Activated T-cell treated with anti-CD3 and anti-CD28 coated beads, Interleukin-2, amount 50 U/mL, for 24 hours (primary cell): ENCODE measurements around the gene FHL1.

Source experiments
- DNase-seq: peaks from one replicate; pipeline ENCODE4 v3.0.0-alpha.2; 2020
- H3K27ac Mint-ChIP-seq: 2 replicates; pipeline ENCODE4 v1.8.0; 2020; ENCODE audit warnings: mild to moderate bottlenecking, mixed read lengths
- H3K27me3 Mint-ChIP-seq: 2 replicates; pipeline ENCODE4 v1.8.0; 2020; ENCODE audit warnings: mixed read lengths
- H3K36me3 Mint-ChIP-seq: 2 replicates; pipeline ENCODE4 v1.8.0; 2020; ENCODE audit warnings: low read depth, mixed read lengths
- H3K4me1 Mint-ChIP-seq: 2 replicates; pipeline ENCODE4 v1.8.0; 2020; ENCODE audit warnings: low read depth, mixed read lengths
- H3K4me3 Mint-ChIP-seq: 2 replicates; pipeline ENCODE4 v1.8.0; 2020; ENCODE audit warnings: mild to moderate bottlenecking, moderate library complexity, mixed read lengths
- H3K9me3 Mint-ChIP-seq: 2 replicates; pipeline ENCODE4 v1.8.0; 2020; ENCODE audit warnings: mixed read lengths

The FHL1 gene

DNA sequence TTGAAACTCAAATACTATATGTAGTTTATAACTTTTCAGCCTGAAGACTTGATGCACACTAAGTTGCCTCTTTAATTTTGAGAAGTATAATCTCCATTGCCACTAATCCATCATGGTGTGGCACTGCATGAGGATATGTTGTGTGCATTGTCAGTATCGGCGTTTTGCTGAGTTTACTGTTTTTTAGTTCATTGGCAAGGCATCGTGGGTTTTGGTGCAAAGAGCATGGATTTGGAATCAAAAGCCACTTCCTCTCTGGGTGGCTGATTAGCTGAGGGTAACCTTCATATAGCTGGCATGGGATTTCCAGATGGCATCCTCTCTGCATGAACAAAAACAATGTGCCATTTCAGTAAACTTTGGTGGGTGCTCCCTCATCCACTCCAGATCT is 38.7 kb downstream of the FHL1 start:
- H3K36me3 Mint-ChIP-seq: no peaks in the 10 kb centered on the region
- no peak for DNase-seq
- no peak overlapping the region for H3K4me3 Mint-ChIP-seq
- H3K9me3 Mint-ChIP-seq: no peaks in the 10 kb centered on the region
- H3K27ac Mint-ChIP-seq: no peak overlapping the region
- peaks cover 14% of the 10 kb centered on the region for H3K27me3 Mint-ChIP-seq
- H3K4me1 Mint-ChIP-seq: peaks cover 3% of the 10 kb centered on the region

DNA sequence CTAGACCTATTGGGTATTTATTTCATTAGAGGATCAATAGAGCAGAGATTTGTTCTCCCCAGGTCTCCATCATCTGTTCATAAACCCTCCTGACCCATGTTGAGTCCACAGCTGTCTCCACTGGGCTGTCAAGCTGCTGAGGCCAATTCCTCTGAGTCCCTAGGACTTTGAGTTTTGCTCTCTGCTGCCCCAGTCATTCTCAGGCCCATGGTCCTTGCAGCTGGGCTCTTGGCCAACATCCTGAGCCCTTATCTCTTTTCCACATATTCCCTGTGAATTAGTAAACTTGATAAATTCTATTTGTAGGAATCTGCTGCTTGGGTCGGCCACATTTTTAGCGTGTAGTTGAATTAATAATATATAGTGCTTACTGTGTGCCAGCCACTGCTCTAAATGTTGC is 41.9 kb downstream of the FHL1 start:
- Mint-ChIP-seq H3K4me1 (peaks cover 31% of the 10 kb centered on the region), H3K9me3 (no peaks in the 10 kb centered on the region), H3K27ac (no peak overlapping the region), H3K27me3 (peaks cover 26% of the 10 kb centered on the region), H3K36me3 (no peaks in the 10 kb centered on the region), H3K4me3 (no peak overlapping the region)
- no peak for DNase-seq

DNA sequence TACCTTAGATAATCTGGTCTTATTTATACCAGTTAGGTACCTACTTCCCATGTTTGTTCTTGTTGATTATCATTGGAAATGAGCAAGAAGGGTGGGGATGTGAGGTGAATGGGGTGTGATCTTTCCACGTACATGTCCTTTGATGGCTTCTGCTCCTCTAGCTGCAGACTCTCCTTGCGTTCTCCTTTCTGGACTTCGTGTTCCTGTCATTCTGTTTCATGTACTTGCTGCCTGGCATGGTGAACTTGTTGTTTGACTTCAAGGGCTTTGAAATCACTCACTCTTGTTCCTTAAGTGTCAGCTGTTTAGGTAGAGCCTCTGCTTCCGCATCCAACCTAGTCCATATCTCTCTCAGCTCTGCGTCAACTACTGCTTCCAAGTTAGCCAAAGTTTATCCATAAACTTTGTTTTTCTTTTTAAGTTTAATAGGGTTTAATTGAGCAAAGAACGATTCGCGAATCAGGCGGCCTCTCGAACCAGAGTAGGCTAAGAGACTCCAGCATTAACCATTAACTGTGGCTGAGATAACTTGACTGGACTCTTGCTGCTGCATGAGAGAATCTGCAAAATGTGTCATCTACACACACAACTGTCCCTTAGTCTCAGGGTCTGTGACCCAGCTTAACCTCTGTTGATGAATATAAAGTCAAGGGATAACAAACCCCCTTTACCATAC is 42.8 kb downstream of the FHL1 start:
- Mint-ChIP-seq H3K9me3 (no peaks in the 10 kb centered on the region), H3K27me3 (peaks cover 24% of the 10 kb centered on the region), H3K27ac (no peak overlapping the region), H3K36me3 (no peaks in the 10 kb centered on the region), H3K4me3 (no peak overlapping the region), H3K4me1 (peaks cover 32% of the 10 kb centered on the region)
- no peak for DNase-seq

DNA sequence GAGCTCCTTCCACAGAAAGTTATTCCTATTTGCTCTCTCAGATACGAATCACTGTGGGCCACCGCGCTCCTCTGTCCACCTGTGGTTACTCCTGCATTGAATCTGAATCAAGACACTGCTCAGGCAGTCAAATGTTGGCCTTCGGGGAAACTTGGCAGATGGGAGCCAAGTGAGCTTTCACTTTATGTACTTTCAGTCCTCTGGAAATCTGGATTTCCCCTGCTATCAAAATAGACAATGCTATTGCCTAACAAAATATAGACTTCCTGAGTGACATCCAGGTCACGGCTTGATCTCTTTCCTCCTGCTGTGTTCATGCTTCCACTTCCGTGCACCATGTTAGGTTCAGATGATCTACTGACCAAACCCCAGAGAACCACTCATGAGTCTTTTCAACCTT is 43.8 kb downstream of the FHL1 start:
- no peaks in the 10 kb centered on the region for H3K9me3 Mint-ChIP-seq
- peaks cover 29% of the 10 kb centered on the region for H3K4me1 Mint-ChIP-seq
- DNase-seq: no peak
- H3K27me3 Mint-ChIP-seq: peaks cover 25% of the 10 kb centered on the region
- no peaks in the 10 kb centered on the region for H3K36me3 Mint-ChIP-seq
- no peak overlapping the region for H3K27ac Mint-ChIP-seq
- H3K4me3 Mint-ChIP-seq: no peak overlapping the region

DNA sequence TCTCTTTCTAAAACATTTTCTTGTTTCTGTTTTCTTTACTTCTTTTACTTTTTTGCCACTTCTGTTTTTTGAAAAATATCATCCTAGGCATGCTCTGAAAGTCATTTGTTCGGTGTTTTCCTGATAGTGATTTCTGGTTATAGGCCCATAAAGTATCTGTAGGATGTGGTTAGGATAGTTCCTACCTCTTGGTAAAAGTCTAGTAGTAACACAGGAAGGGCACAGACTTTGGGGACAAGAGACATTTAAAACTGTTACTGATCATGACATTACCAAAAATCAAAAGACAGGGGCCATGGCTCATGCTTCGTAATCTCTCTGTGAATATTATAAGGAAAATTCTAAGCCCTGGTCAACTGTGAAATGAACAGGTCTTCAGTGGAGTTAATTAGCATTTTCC is 44.8 kb downstream of the FHL1 start:
- Mint-ChIP-seq H3K9me3 (no peaks in the 10 kb centered on the region), H3K27ac (peak overlapping the region; percentile 23), H3K4me3 (no peak overlapping the region), H3K27me3 (peaks cover 28% of the 10 kb centered on the region), H3K36me3 (no peaks in the 10 kb centered on the region), H3K4me1 (peaks cover 29% of the 10 kb centered on the region)
- no peak for DNase-seq

DNA sequence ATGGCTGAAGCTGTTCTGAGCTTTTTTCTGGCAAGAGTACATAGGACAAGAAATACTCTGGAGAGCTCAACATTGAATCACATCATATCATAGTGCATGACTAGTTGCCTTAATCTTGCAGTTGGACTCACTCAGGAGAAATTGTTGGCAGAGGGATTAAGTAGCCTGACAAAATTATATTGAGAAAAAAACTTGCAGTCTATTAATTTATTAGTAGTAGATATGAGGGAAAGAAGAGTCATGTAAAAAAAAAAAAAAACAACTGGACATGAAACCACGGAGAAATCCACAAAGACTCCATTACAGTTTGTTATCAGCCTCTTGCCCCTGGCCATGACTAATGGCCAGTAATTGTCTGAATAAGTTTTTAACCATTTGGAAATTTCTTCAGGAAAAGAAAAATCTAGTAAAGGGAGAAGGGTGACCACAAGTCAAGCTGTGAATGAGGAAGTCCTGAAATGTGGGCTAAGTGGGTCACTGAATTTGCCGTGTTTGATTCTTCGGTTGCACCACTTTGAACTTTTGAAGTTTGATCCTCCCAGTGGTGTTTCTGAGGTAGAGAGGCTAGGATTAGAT is 45.6 kb downstream of the FHL1 start:
- Mint-ChIP-seq H3K27me3 (peaks cover 28% of the 10 kb centered on the region), H3K9me3 (no peaks in the 10 kb centered on the region), H3K27ac (no peak overlapping the region), H3K36me3 (no peaks in the 10 kb centered on the region), H3K4me3 (no peak overlapping the region), H3K4me1 (peaks cover 29% of the 10 kb centered on the region)
- no peak for DNase-seq

DNA sequence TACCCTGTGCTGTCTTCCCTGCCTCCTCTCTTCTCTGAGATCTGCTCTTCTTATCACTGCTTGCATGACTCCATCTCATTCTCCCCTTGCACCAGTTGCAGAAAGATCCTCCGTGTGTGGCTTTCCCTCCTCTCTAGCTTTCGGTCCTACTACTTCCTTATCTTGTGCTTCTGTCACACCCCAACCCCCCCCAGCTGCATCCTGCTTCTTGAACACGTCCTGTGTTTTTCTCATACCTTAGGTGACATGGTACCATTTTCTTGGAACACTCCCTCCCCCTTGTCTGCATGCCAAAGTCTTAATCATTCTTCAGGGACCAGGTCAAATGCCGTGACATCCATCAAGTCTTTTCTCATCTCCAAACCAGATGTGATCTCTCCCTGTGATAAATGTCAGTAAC is 46.4 kb downstream of the FHL1 start:
- DNase-seq: no peak
- Mint-ChIP-seq H3K9me3 (no peaks in the 10 kb centered on the region), H3K27me3 (peaks cover 33% of the 10 kb centered on the region), H3K36me3 (no peaks in the 10 kb centered on the region), H3K27ac (no peak overlapping the region), H3K4me1 (peaks cover 29% of the 10 kb centered on the region), H3K4me3 (no peak overlapping the region)

DNA sequence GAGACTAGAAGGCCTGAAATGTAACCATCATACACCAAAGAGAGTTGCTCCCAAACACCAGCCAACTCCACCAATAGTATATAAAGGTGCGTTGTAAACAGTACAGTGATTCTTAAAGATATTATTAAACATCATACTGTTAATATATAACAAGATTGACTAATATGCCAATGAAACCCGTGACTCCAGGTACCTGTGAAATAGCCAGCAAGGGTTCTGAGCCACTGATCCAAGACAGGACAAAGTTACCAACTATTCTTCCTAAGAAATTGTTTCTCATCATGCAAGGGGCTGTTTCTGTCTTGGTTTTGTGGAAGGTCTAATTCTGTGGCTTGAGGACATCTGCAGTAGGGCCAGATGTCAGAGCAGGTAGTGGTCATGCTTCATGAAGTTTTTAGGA is 47.2 kb downstream of the FHL1 start:
- Mint-ChIP-seq H3K27me3 (peaks cover 36% of the 10 kb centered on the region), H3K36me3 (no peaks in the 10 kb centered on the region), H3K9me3 (no peaks in the 10 kb centered on the region), H3K4me3 (no peak overlapping the region), H3K4me1 (peaks cover 29% of the 10 kb centered on the region), H3K27ac (no peak overlapping the region)
- no peak for DNase-seq

DNA sequence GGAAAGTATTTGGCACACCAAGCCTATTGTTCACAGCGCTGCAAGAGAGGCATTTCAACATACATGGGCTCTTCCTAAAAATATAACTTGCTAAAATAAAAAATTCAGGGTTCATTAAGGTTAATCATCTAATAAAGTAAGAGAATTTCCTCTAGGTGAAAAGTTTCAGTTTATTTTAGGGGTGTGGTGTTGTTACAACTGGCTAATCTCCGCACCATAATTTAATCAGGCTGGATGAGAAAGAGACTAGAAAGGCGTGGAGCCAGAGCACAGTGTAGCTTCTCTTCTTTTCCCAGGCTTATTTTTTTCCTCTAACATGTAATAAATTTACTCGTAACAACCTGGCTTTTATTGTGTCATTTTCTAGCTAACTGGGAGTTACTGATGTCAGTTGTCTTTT is 47.9 kb downstream of the FHL1 start:
- Mint-ChIP-seq H3K36me3 (no peaks in the 10 kb centered on the region), H3K27ac (no peak overlapping the region), H3K4me3 (no peak overlapping the region), H3K9me3 (no peaks in the 10 kb centered on the region), H3K27me3 (peaks cover 36% of the 10 kb centered on the region), H3K4me1 (peaks cover 29% of the 10 kb centered on the region)
- DNase-seq: no peak

DNA sequence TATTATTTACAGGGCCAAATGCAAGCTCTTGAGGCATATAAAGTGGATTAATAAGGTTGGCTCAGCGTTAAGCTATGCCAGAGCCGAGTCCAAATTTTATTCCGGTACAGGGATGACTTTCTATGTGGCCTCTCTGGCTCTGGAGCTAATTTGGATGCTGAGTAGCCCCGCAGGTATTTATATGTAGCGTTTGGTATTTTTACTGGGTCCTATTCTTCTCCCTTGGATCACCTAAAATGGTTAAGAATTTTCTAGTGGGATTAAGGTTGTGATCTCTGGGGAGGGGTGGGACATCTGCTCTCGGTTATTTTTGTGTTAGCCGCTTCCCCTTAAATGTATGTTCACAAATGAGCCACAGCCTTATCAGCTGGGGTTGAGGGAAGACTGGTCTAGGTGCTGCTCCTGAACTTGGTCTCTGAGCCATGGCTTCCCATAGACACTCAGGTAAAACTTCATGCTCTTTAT is 49.4 kb downstream of the FHL1 start:
- no peak overlapping the region for H3K4me3 Mint-ChIP-seq
- no peak overlapping the region for H3K27ac Mint-ChIP-seq
- H3K36me3 Mint-ChIP-seq: no peaks in the 10 kb centered on the region
- H3K4me1 Mint-ChIP-seq: peaks cover 26% of the 10 kb centered on the region
- peaks cover 42% of the 10 kb centered on the region for H3K27me3 Mint-ChIP-seq
- H3K9me3 Mint-ChIP-seq: no peaks in the 10 kb centered on the region
- no peak for DNase-seq

DNA sequence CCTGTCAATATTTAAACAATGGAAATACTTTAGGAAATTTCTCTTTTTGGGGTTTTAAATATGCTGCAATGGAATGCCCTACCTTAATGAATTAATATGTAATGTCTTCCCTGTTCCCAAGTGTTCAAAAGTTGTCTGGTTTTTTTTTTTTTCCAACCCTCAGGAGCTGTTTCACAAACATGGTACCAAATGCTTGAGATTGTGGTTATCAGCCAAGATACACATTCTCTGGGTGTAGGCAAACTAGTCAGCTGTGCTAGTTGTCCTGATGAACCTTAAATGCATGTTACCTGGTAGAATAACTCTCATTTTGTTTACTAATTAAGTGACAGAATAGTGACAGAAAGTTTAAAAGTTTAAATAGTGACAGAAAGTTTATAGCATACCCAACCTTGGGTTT is 50.7 kb downstream of the FHL1 start:
- Mint-ChIP-seq H3K4me1 (peaks cover 20% of the 10 kb centered on the region), H3K36me3 (no peaks in the 10 kb centered on the region), H3K9me3 (no peaks in the 10 kb centered on the region), H3K4me3 (no peak overlapping the region), H3K27ac (no peak overlapping the region), H3K27me3 (peaks cover 38% of the 10 kb centered on the region)
- DNase-seq: no peak

DNA sequence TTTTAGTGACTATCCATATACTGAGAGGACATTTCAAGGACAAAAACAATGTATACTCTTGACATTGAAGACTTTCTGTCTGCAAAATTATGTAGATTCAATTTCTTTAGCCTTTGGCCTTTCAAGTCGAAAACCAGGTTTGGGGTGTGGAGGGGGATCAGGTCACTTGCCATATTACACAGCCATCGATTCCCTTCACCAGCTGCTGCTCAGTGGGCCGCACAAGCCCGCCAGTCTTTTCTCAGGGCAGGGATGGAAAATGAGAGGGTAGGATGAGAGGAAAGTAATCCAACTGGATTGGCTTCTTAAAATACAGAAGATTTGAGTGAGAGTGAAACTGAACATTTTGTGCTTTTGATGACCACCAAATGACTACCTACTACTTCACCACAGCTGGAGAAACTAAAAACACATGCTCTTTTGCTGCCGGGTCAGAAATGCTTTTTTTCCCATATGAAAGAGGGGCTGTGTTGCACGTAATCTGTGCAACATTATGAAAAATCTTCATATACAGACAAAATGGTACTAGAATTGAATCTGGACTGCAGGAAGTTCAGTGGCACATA is 51.4 kb downstream of the FHL1 start:
- Mint-ChIP-seq H3K4me3 (no peak overlapping the region), H3K4me1 (peaks cover 20% of the 10 kb centered on the region), H3K27me3 (peaks cover 37% of the 10 kb centered on the region), H3K9me3 (no peaks in the 10 kb centered on the region), H3K27ac (no peak overlapping the region), H3K36me3 (no peaks in the 10 kb centered on the region)
- no peak for DNase-seq

DNA sequence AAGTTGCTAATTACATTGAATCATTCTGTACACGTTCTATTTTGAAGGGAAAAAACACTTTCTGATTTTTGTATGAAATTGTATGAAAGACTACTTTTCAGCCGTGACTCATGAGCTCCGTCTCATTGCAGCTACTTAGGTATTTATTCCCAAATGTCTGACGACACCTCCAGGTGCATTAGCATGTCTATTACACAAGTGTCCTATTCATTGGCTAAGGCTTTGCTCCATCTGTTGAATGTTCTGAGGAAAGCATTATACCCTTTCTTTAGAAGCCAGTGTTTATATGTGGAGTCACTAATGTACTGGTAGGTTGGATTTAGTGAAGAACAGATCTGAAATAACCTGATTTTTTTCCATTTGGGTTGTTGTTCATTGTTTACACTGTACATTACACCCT is 52.0 kb downstream of the FHL1 start:
- no peak overlapping the region for H3K27ac Mint-ChIP-seq
- H3K4me3 Mint-ChIP-seq: no peak overlapping the region
- peaks cover 21% of the 10 kb centered on the region for H3K4me1 Mint-ChIP-seq
- H3K9me3 Mint-ChIP-seq: no peaks in the 10 kb centered on the region
- peaks cover 33% of the 10 kb centered on the region for H3K27me3 Mint-ChIP-seq
- H3K36me3 Mint-ChIP-seq: no peaks in the 10 kb centered on the region
- no peak for DNase-seq

DNA sequence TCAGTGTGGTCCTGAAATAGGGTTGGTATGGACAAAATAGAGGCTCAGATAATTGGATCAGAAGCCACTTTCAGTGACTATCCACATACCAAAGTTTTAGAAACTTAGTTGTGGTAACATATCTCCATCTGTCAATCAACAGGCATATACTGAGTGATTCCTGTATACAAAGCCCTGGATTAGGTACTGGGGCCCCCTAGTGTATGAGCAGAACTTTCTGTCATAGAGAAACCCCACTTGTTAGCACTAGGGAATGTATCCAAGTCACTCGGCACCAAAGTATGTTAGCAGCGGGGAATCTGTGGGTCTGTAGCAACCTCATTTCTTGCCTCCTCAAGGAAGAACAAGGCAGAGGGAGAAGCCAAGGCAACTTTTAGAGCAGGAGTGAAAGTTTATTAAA is 53.1 kb downstream of the FHL1 start:
- peaks cover 33% of the 10 kb centered on the region for H3K27me3 Mint-ChIP-seq
- no peaks in the 10 kb centered on the region for H3K9me3 Mint-ChIP-seq
- H3K4me1 Mint-ChIP-seq: peaks cover 28% of the 10 kb centered on the region
- H3K27ac Mint-ChIP-seq: no peak overlapping the region
- H3K4me3 Mint-ChIP-seq: no peak overlapping the region
- H3K36me3 Mint-ChIP-seq: no peaks in the 10 kb centered on the region
- DNase-seq: no peak

DNA sequence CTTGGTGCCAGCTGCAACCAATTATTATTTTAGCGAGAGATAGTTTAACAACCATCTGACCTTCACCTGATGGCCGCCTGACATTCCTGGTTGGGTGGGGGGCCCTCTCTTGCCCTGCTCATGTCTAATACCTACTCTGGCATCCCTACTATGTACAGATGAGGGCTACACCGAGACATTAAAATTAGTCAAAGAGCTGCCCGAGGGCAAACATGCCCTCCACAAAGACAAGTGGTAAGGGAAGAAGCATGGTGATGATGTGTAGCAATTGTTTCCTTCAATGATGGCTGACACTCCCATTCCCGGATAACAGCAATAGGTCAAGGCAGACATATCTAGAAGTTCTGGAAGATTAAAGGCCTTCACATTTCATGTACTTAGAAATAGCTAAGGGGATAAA is 54.3 kb downstream of the FHL1 start:
- no peak overlapping the region for H3K4me3 Mint-ChIP-seq
- peaks cover 31% of the 10 kb centered on the region for H3K27me3 Mint-ChIP-seq
- peaks cover 1% of the 10 kb centered on the region for H3K36me3 Mint-ChIP-seq
- H3K9me3 Mint-ChIP-seq: no peaks in the 10 kb centered on the region
- no peak overlapping the region for H3K27ac Mint-ChIP-seq
- peaks cover 31% of the 10 kb centered on the region for H3K4me1 Mint-ChIP-seq
- DNase-seq: no peak
